ENCODE measurements around the gene USP13. TPM values are rescaled to one million over a fixed set of nuclear protein-coding genes. Genes with fewer than 3 reads are reported as not detected.

USP13 gene
- total and polyA plus RNA-seq, 2 experiments from 2014 or later: 30.6 to 31.1 TPM

DNA sequence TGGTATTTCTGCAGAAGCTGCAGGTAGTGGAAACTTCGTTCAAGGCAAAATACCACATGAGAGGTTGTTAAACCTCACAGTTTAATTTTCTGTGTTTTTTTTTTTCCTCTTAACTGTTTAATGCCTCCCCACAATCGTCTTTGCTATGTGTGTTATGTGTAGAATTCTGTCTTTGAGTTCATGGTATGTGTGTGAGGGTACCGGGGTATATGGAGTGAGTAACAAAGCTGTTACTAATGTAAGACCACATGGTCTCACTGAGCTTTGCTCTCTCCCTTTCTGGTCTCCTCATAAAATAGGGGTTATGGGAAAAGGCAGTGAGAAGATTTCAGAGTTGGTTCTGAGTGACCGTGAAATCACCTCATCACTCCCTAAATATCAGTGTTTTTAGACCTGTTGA, 143.6 kb downstream of the USP13 start:
- Histone ChIP-seq H3K27ac (no peak overlapping the region), H3K4me1 (ENCODE audit: low read depth) (no peaks in the 10 kb centered on the region), H3K9me3 (ENCODE audit: low read depth) (no peaks in the 10 kb centered on the region), H3K4me3 (no peak overlapping the region), H3K27me3 (no peaks in the 10 kb centered on the region), H3K36me3 (no peaks in the 10 kb centered on the region)
- TF ChIP-seq, protein P1, sequence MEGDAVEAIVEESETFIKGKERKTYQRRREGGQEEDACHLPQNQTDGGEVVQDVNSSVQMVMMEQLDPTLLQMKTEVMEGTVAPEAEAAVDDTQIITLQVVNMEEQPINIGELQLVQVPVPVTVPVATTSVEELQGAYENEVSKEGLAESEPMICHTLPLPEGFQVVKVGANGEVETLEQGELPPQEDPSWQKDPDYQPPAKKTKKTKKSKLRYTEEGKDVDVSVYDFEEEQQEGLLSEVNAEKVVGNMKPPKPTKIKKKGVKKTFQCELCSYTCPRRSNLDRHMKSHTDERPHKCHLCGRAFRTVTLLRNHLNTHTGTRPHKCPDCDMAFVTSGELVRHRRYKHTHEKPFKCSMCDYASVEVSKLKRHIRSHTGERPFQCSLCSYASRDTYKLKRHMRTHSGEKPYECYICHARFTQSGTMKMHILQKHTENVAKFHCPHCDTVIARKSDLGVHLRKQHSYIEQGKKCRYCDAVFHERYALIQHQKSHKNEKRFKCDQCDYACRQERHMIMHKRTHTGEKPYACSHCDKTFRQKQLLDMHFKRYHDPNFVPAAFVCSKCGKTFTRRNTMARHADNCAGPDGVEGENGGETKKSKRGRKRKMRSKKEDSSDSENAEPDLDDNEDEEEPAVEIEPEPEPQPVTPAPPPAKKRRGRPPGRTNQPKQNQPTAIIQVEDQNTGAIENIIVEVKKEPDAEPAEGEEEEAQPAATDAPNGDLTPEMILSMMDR (IDR thresholded peaks at IDR 0.05; ENCODE audit: low read depth, low read length): no peak
- DNase-seq (ENCODE audit: low read depth in 1 of 2, low spot score in 1 of 2): no peak

DNA sequence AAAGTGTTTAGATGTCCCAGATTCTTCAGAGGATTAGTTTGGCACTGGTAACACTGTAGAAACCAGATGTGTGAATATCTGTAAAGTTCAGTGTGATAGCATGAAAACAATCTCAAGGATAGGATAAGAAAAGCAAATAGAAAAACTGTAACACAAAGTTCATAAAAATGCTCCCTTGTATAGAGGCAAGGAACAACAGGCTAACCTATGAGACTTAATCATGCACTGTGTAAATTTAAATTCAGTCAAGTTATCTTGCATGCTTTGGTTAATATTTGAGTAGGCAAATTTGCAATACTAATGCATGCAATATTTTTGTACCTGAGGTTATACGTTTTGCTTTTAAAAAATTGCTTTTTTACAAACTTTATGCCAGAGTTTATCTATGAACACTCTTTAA, 144.4 kb downstream of the USP13 start:
- Histone ChIP-seq H3K36me3 (no peaks in the 10 kb centered on the region), H3K9me3 (ENCODE audit: low read depth) (no peaks in the 10 kb centered on the region), H3K4me3 (no peak overlapping the region), H3K4me1 (ENCODE audit: low read depth) (no peaks in the 10 kb centered on the region), H3K27me3 (no peaks in the 10 kb centered on the region), H3K27ac (no peak overlapping the region)
- TF ChIP-seq, protein P1 (IDR thresholded peaks at IDR 0.05; ENCODE audit: low read depth, low read length): no peak
- no peak for DNase-seq (ENCODE audit: low read depth in 1 of 2, low spot score in 1 of 2)

DNA sequence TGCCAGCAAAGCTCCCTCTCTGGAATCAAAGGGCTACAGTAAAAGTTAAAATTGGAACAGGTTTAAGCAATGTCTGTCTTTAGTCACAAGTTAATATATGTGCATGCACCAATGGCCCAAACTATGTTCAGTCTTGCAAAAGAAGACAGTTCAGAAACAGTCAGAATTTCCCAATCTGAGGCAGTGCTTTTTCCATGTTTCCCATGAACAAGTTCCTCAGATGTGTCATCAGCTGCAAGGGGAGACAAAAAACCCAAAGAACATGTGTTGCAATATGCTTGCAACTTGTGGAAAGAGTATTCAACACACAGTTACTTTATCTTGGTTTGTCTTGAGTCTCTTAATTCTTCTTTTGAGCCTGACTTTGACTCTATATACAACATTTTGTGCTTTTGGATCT, 148.4 kb downstream of the USP13 start:
- H3K36me3 ChIP-seq: no peaks in the 10 kb centered on the region
- H3K27me3 ChIP-seq: no peaks in the 10 kb centered on the region
- TF ChIP-seq, protein P1 (IDR thresholded peaks at IDR 0.05; ENCODE audit: low read depth, low read length): no peak
- H3K4me1 ChIP-seq (ENCODE audit: low read depth): no peaks in the 10 kb centered on the region
- no peak overlapping the region for H3K4me3 ChIP-seq
- no peaks in the 10 kb centered on the region for H3K9me3 ChIP-seq (ENCODE audit: low read depth)
- H3K27ac ChIP-seq: no peak overlapping the region
- DNase-seq (ENCODE audit: low read depth in 1 of 2, low spot score in 1 of 2): peak in 1 of 2 donors; percentile 97

DNA sequence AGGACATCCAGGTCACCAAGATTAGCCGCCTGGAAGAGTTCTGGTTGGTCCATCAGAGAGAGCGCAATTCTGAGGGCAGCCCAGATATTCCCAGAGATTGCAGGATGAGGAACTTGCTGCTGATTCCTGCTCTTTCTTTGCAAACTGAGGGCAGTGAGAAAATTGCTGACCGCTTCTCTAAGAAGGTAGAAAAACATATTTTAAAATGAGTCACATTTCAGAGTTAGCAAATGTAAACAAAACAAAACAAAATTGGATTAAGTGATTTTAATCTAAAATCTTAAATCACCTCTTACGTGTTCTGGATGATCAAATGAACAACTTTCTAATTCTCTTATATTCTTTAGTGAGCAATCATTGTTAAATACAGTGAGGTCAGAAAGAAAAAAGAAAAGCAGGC, 149.0 kb downstream of the USP13 start:
- H3K27me3 ChIP-seq: no peaks in the 10 kb centered on the region
- no peaks in the 10 kb centered on the region for H3K36me3 ChIP-seq
- H3K4me3 ChIP-seq: no peak overlapping the region
- H3K27ac ChIP-seq: no peak overlapping the region
- TF ChIP-seq, protein P1 (IDR thresholded peaks at IDR 0.05; ENCODE audit: low read depth, low read length): no peak
- H3K4me1 ChIP-seq (ENCODE audit: low read depth): no peaks in the 10 kb centered on the region
- no peaks in the 10 kb centered on the region for H3K9me3 ChIP-seq (ENCODE audit: low read depth)
- DNase-seq (ENCODE audit: low read depth in 1 of 2, low spot score in 1 of 2): peak in 1 of 2 donors; percentile 4

DNA sequence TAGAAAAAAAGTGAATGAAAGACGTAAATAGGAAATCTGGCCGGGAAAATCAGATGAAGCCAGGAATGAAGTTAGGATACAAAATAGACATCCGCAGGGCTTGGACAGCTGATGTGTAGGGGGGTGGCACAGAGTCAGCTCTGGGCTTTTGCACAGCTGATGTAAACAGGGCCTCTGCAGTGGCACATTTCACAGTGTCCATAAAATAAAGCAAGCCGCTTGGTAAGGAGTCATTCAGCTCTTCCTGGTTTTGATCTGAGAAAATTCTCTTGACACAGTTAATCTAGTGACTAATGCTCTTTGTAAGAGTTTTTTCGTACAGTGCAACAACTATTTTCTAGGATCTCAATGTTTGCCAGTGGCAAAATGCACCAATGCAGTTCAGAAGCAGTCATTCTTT, 153.3 kb downstream of the USP13 start:
- no peaks in the 10 kb centered on the region for H3K27me3 ChIP-seq
- no peak overlapping the region for H3K27ac ChIP-seq
- no peaks in the 10 kb centered on the region for H3K4me1 ChIP-seq (ENCODE audit: low read depth)
- DNase-seq (ENCODE audit: low read depth in 1 of 2, low spot score in 1 of 2): peak in 1 of 2 donors; percentile 34
- TF ChIP-seq, protein P1 (IDR thresholded peaks at IDR 0.05; ENCODE audit: low read depth, low read length): no peak
- no peaks in the 10 kb centered on the region for H3K36me3 ChIP-seq
- no peak overlapping the region for H3K4me3 ChIP-seq
- no peaks in the 10 kb centered on the region for H3K9me3 ChIP-seq (ENCODE audit: low read depth)

DNA sequence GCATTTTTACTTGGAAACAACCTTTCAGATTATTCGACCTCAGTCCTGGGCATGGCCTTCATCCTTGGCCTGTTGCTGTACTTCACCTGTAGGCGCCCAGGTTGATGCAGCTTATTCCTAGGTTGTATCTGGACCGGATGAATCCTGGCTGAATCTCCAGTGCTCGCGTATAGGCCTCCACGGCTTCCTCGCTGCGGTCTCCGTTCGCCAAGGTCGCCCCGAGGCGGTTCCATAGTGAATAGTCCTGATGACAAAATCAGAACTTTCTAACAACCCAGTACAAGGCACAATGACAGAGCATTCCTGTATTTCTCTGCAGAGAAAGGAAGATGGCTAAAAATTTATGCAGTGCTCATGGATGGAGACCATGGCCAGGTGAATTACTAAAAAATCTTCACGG, 154.7 kb downstream of the USP13 start:
- Histone ChIP-seq H3K4me3 (no peak overlapping the region), H3K27ac (no peak overlapping the region), H3K27me3 (no peaks in the 10 kb centered on the region), H3K9me3 (ENCODE audit: low read depth) (no peaks in the 10 kb centered on the region), H3K36me3 (no peaks in the 10 kb centered on the region), H3K4me1 (ENCODE audit: low read depth) (no peaks in the 10 kb centered on the region)
- TF ChIP-seq, protein P1 (IDR thresholded peaks at IDR 0.05; ENCODE audit: low read depth, low read length): no peak
- no peak for DNase-seq (ENCODE audit: low read depth in 1 of 2, low spot score in 1 of 2)
